ENCODE measurements around the gene FEM1B.

- TF ChIP-seq CTCF (IDR thresholded peaks at IDR 0.05) (no peak), EP300 (IDR thresholded peaks at IDR 0.05) (no peak), POLR2A (IDR thresholded peaks at IDR 0.05; ENCODE audit: low read depth) (no peak), POLR2AphosphoS5 (IDR thresholded peaks at IDR 0.05) (no peak)
Measured at GRCh38 chr15:68334661-68335124, 57.1 kb downstream of the FEM1B start.

Data from esophagus muscularis mucosa (tissue), 4 donors.